ENCODE data around the gene CPB2. TPM values are rescaled to one million over a fixed set of nuclear protein-coding genes. Genes with fewer than 3 reads are reported as not detected.

CPB2 gene
- polyA plus RNA-seq, 1 donor (not counting 4 experiments of a cell fraction or from before 2014, with no cell fraction given), result 0.26 TPM

GRCh38 chr13:46058268-46058667 is 46.6 kb downstream of the CPB2 start:
- Histone ChIP-seq H2AFZ (ENCODE audit: control insufficient read depth, low read length) (no peak overlapping the region), H3K4me2 (ENCODE audit: control insufficient read depth, extremely low read depth, insufficient read depth, low read depth, low read length) (no peak overlapping the region), H3K9me3 (ENCODE audit: control insufficient read depth, low read depth, low read length) (no peaks in the 10 kb centered on the region), H3K9ac (ENCODE audit: control insufficient read depth, extremely low read depth, insufficient read depth, low read length) (no peak overlapping the region), H3K9me1 (ENCODE audit: control insufficient read depth, extremely low read depth, insufficient read depth, low read length) (no peaks in the 10 kb centered on the region), H3K27ac (ENCODE audit: control insufficient read depth, insufficient read depth, low read length) (no peak overlapping the region), H3K79me2 (ENCODE audit: control insufficient read depth, insufficient read depth, low read length) (peaks cover 13% of the 10 kb centered on the region), H3K4me3 (ENCODE audit: control insufficient read depth in 2 of 3, extremely low read depth in 1 of 3, insufficient read depth in 2 of 3, low read depth in 1 of 3, low read length in 3 of 3) (no peak overlapping the region), H3K27me3 (ENCODE audit: control insufficient read depth, extremely low read depth, insufficient read depth, low read length) (no peaks in the 10 kb centered on the region), H3K36me3 (ENCODE audit: control insufficient read depth in 2 of 2, extremely low read depth in 1 of 2, insufficient read depth in 2 of 2, low read length in 2 of 2) (no peaks in the 10 kb centered on the region), H4K20me1 (ENCODE audit: control insufficient read depth, extremely low read depth, insufficient read depth, low read length) (no peaks in the 10 kb centered on the region), H3K4me1 (ENCODE audit: control insufficient read depth, extremely low read depth, insufficient read depth, low read length) (peaks cover 46% of the 10 kb centered on the region)
- dilution Hi-C loops (cut with MboI; ENCODE audit: extremely low pct_ligation_motif_present, low sequenced_read_pairs), result no loop called here
- FAIRE-seq (peak; percentile 49), DNase-seq (ENCODE audit: low read depth, low spot score) (no peak)
- TF ChIP-seq CTCF (optimal IDR thresholded peaks at IDR 0.05 in 1 of 3, IDR thresholded peaks at IDR 0.05 in 1 of 3, conservative IDR thresholded peaks at IDR 0.05 in 1 of 3; ENCODE audit: extremely low read depth in 1 of 3, insufficient read depth in 2 of 3, low read length in 3 of 3), result no peak

GRCh38 chr13:46057256-46058015 is 47.4 kb downstream of the CPB2 start:
- Histone ChIP-seq H3K9me1 (ENCODE audit: control insufficient read depth, extremely low read depth, insufficient read depth, low read length) (no peaks in the 10 kb centered on the region), H4K20me1 (ENCODE audit: control insufficient read depth, extremely low read depth, insufficient read depth, low read length) (no peaks in the 10 kb centered on the region), H3K79me2 (ENCODE audit: control insufficient read depth, insufficient read depth, low read length) (peaks cover 13% of the 10 kb centered on the region), H3K9ac (ENCODE audit: control insufficient read depth, extremely low read depth, insufficient read depth, low read length) (no peak overlapping the region), H3K4me1 (ENCODE audit: control insufficient read depth, extremely low read depth, insufficient read depth, low read length) (peaks cover 41% of the 10 kb centered on the region), H3K27me3 (ENCODE audit: control insufficient read depth, extremely low read depth, insufficient read depth, low read length) (no peaks in the 10 kb centered on the region), H3K36me3 (ENCODE audit: control insufficient read depth in 2 of 2, extremely low read depth in 1 of 2, insufficient read depth in 2 of 2, low read length in 2 of 2) (no peaks in the 10 kb centered on the region), H3K4me2 (ENCODE audit: control insufficient read depth, extremely low read depth, insufficient read depth, low read depth, low read length) (peak overlapping the region; percentile 52), H2AFZ (ENCODE audit: control insufficient read depth, low read length) (no peak overlapping the region), H3K27ac (ENCODE audit: control insufficient read depth, insufficient read depth, low read length) (no peak overlapping the region), H3K9me3 (ENCODE audit: control insufficient read depth, low read depth, low read length) (no peaks in the 10 kb centered on the region), H3K4me3 (ENCODE audit: control insufficient read depth in 2 of 3, extremely low read depth in 1 of 3, insufficient read depth in 2 of 3, low read depth in 1 of 3, low read length in 3 of 3) (no peak overlapping the region)
- no peak for TF ChIP-seq EZH2 (IDR thresholded peaks at IDR 0.05; ENCODE audit: low read length)
- TF ChIP-seq CTCF (optimal IDR thresholded peaks at IDR 0.05 in 1 of 3, IDR thresholded peaks at IDR 0.05 in 1 of 3, conservative IDR thresholded peaks at IDR 0.05 in 1 of 3; ENCODE audit: extremely low read depth in 1 of 3, insufficient read depth in 2 of 3, low read length in 3 of 3), result no peak
- peak; percentile 67 for DNase-seq (ENCODE audit: low read depth, low spot score)
- dilution Hi-C loops (cut with MboI; ENCODE audit: extremely low pct_ligation_motif_present, low sequenced_read_pairs), result no loop called here
- peak; percentile 98 for FAIRE-seq
